Thyroid gland (tissue), 4 donors: ENCODE data around the gene MDM2. TPM values are rescaled to one million over a fixed set of nuclear protein-coding genes. Genes with fewer than 3 reads are reported as not detected.

Experiments
- DNase-seq, 2 donors: peaks; one replicate each; pipeline ENCODE4 v3.0.0-alpha.2; 2019
- H3K27ac ChIP-seq, 3 donors: fragments of 200-600 bp; sonication (generic); 1 replicate in 2 of 3; 2 replicates in 1 of 3; pipeline ENCODE4 v1.5.1; 2016 to 2019; ENCODE audit warnings: mild to moderate bottlenecking in 1 of 3, moderate library complexity in 1 of 3
- H3K27me3 ChIP-seq: fragments of 200-600 bp; sonication (generic); one replicate; pipeline ENCODE4 v1.5.1; 2019
- H3K36me3 ChIP-seq, 2 donors: fragments of 200-600 bp; sonication (generic); one replicate each; pipeline ENCODE4 v1.5.1; 2016 to 2019
- H3K4me1 ChIP-seq, 2 donors: fragments of 200-600 bp; sonication (generic); one replicate each; pipeline ENCODE4 v1.5.1; 2017 to 2019
- H3K4me3 ChIP-seq, 3 donors: fragments of 200-600 bp; sonication (generic); replicated peaks in 1 of 3; 1 replicate in 2 of 3; 2 replicates in 1 of 3; pipeline ENCODE4 v1.5.1; 2016; ENCODE audit warnings: mild to moderate bottlenecking in 1 of 3
- H3K9me3 ChIP-seq: fragments of 200-600 bp; sonication (generic); one replicate; pipeline ENCODE4 v1.5.1; 2017
- POLR2A ChIP-seq, 2 donors: fragments of 450-650 bp; IDR thresholded peaks; one replicate each; pipeline ENCODE4 v1.6.1; 2017; ENCODE audit warnings: antibody characterized with exemption in 2 of 2, mild to moderate bottlenecking in 2 of 2, moderate library complexity in 1 of 2
- WGBS, 2 donors: methylation state at CpG; one replicate each; pipeline ENCODE4 v1.1.5; 2017; 5-methylcytosine and 5-hydroxymethylcytosine counted together
- intact Hi-C: fragments of 100-400 bp; cut with DNase I; formaldehyde crosslinking; loops from one replicate; pipeline ENCODE4 v1.15.1; 2023
- total RNA-seq, 4 donors: library from RNA; depleted of rRNA; stranded (reverse); fragments of >200 nt; gene quantifications; one replicate each; pipeline ENCODE4 v1.2.3, GENCODE V29; 2016
- TF ChIP-seq, protein P1 (sequence below), 6 experiments: fragments of 200-600 bp in 3 of 6; fragments of 450-650 bp in 3 of 6; sonication (generic) in 3 of 6; IDR thresholded peaks; one replicate each; pipeline ENCODE4 v1.5.1; 2016 to 2019; ENCODE audit warnings: antibody characterized with exemption in 6 of 6, mild to moderate bottlenecking in 2 of 6, inconsistent platforms in 1 of 6, moderate library complexity in 1 of 6

The MDM2 gene
- total RNA-seq, 4 donors from 2014 or later = 56.7 to 124 (median 91.6) TPM

DNA sequence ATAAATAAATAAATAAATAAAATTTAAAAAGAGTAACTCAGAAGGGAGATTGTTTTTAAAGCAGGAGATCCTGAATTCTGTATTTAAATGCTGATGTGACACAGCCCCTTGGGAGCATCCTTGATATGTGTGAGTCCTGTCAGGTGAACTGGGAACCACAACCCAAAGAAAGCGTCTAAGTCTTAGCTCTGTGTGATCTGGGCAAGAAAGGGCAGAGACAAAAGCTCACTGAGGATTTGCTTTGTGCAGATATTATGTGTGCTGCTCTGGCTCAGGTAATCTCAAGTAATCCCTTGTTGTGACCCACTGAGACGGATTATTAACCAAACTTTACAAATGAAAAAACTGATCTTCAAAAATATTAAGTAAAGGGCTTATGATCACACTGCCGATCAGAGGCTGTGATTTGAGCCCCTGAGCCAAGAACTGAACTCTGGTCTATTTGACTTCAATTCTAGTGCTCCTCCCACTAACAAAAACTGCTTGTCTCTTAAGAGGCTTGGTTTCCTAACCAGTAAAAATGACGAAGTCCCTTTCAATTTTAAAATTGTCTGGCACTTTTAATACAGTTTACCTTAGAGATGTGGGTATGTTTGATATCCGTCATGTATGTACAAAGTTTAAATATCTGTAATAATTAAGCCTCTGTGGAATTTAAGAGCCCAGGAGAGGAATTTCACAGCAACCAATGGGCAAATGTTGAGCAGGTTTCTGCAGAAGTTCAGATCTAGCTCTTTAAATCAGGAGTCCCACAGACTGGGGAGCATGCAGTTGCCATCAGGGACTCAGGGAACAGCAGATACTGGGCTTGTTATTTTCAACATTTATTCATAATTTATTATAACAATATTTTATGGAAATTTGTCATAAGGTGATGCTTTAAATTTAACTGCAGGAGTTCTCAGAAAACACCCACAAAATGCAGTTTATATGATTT, 78.9 kb downstream of the MDM2 start:
- H3K27ac ChIP-seq = no peak overlapping the region
- 86% methylated on average over 5 of the region's 5 CpGs for WGBS, 2 donors
- DNase-seq = no peak
- H3K27me3 ChIP-seq = no peaks in the 10 kb centered on the region
- H3K4me1 ChIP-seq = peaks cover 0 to 5% of the 10 kb centered on the region in 2 donors
- H3K9me3 ChIP-seq = no peaks in the 10 kb centered on the region
- H3K36me3 ChIP-seq = no peaks in the 10 kb centered on the region
- no peak overlapping the region for H3K4me3 ChIP-seq
- intact Hi-C loops = no loop called here
- TF ChIP-seq, protein P1, sequence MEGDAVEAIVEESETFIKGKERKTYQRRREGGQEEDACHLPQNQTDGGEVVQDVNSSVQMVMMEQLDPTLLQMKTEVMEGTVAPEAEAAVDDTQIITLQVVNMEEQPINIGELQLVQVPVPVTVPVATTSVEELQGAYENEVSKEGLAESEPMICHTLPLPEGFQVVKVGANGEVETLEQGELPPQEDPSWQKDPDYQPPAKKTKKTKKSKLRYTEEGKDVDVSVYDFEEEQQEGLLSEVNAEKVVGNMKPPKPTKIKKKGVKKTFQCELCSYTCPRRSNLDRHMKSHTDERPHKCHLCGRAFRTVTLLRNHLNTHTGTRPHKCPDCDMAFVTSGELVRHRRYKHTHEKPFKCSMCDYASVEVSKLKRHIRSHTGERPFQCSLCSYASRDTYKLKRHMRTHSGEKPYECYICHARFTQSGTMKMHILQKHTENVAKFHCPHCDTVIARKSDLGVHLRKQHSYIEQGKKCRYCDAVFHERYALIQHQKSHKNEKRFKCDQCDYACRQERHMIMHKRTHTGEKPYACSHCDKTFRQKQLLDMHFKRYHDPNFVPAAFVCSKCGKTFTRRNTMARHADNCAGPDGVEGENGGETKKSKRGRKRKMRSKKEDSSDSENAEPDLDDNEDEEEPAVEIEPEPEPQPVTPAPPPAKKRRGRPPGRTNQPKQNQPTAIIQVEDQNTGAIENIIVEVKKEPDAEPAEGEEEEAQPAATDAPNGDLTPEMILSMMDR (IDR thresholded peaks at IDR 0.05) = no peak
- no peak for TF ChIP-seq POLR2A (IDR thresholded peaks at IDR 0.05)

DNA sequence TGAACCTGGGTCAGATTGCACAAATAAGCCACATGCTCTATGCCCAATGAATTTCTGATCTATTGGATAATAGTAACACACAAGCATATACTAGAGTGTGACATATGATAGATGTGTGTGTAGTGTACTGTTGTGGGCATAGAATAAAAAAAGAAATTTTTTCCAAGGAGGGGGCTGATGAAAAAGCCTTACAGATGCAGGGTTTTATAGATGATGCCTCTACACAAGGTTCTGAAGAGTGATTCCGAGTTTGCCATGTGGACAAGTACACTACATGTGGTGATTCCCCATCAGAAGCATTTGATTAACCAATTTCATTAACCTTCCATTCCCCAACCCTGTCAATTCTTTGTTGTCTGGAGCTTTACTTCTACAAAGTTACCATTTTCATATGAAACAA, 79.7 kb downstream of the MDM2 start:
- no peaks in the 10 kb centered on the region for H3K9me3 ChIP-seq
- H3K36me3 ChIP-seq = no peaks in the 10 kb centered on the region
- H3K4me3 ChIP-seq = no peak overlapping the region
- intact Hi-C loops = no loop called here
- 97 to 100% methylated on average over 1 of the region's 1 CpG for WGBS, 2 donors
- no peak overlapping the region for H3K27ac ChIP-seq
- TF ChIP-seq POLR2A (IDR thresholded peaks at IDR 0.05) = no peak
- TF ChIP-seq, protein P1 (IDR thresholded peaks at IDR 0.05) = no peak
- no peaks in the 10 kb centered on the region for H3K27me3 ChIP-seq
- peaks cover 0 to 5% of the 10 kb centered on the region in 2 donors for H3K4me1 ChIP-seq
- no peak for DNase-seq

DNA sequence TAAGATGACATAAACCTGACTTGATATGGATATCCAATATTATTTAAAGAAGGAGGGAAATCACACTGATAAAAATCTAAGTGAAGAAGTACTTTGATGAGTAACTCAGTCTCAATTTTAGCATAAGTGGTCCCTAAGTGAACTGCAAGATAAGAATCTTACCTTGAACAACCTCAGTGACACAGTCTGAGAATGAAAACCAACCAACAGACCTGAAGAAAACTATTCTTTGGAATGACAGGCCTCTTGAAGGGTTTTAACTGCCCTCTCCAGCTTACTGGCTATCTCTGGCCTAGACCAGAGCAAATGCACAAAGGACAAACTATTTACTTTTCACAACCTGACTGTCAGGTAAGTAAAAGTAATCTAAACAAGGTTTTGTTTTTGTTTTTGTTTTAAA, 80.3 kb downstream of the MDM2 start:
- no peaks in the 10 kb centered on the region for H3K9me3 ChIP-seq

DNA sequence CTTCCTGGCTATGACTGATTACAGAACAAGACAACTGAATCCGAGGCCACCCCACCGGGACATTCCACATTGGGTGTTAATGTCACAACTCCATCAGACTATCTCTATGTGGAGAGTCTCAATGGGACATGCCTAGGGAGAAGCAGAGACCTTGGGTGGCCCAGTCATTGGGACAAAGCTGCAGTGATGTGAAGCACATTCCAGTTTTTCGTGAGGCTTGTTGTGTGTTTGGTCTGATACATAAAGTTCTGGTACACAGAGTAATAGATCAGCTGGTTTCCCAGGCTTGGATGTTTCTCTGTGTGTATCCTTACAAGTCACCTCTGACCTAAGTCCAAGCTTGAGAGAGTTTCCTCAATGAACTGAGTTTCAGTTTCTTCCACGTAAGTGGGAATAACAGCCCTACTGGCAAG, 82.7 kb downstream of the MDM2 start:
- 89 to 96% methylated on average over 3 to 4 of the region's 4 CpGs for WGBS, 2 donors
- no peak overlapping the region for H3K27ac ChIP-seq
- no peaks in the 10 kb centered on the region for H3K36me3 ChIP-seq
- no peaks in the 10 kb centered on the region for H3K9me3 ChIP-seq
- DNase-seq = no peak
- no peaks in the 10 kb centered on the region for H3K27me3 ChIP-seq
- no peak overlapping the region for H3K4me3 ChIP-seq
- peaks cover 0 to 5% of the 10 kb centered on the region in 2 donors for H3K4me1 ChIP-seq
- intact Hi-C loops = no loop called here
- TF ChIP-seq, protein P1 (IDR thresholded peaks at IDR 0.05) = no peak
- no peak for TF ChIP-seq POLR2A (IDR thresholded peaks at IDR 0.05)

More for the DNA sequence above, 80.3 kb downstream of the MDM2 start:
- no peaks in the 10 kb centered on the region for H3K36me3 ChIP-seq
- intact Hi-C loops = no loop called here
- no peak for TF ChIP-seq POLR2A (IDR thresholded peaks at IDR 0.05)
- TF ChIP-seq, protein P1 (IDR thresholded peaks at IDR 0.05) = no peak
- H3K4me3 ChIP-seq = no peak overlapping the region
- H3K27me3 ChIP-seq = no peaks in the 10 kb centered on the region
- no peak overlapping the region for H3K27ac ChIP-seq
- H3K4me1 ChIP-seq = peaks cover 0 to 5% of the 10 kb centered on the region in 2 donors
- no peak for DNase-seq

DNA sequence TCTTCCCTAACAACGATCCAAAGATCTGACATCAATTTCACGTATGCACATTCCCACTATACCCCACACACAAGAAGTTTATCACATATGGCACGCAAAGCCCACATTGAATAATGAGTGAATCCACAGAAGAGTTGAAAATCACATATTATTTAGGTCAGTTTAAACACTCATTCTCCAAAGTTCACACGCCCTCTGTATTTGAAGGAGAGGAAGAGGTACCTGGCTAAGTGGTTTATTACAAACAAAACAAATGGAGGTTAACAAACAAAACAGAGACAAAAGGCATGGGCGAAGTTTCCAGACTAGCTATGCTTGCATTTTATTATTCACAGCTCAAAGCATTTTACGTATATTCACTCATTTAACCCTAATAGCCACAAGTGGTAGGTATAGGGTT, 83.2 kb downstream of the MDM2 start:
- no peaks in the 10 kb centered on the region for H3K9me3 ChIP-seq
- no peak for DNase-seq
- no peaks in the 10 kb centered on the region for H3K36me3 ChIP-seq
- TF ChIP-seq, protein P1 (IDR thresholded peaks at IDR 0.05) = no peak
- TF ChIP-seq POLR2A (IDR thresholded peaks at IDR 0.05) = no peak
- intact Hi-C loops = no loop called here
- H3K27ac ChIP-seq = no peak overlapping the region
- H3K4me3 ChIP-seq = no peak overlapping the region
- WGBS, 2 donors = 88 to 95% methylated on average over 6 of the region's 6 CpGs
- H3K27me3 ChIP-seq = no peaks in the 10 kb centered on the region
- H3K4me1 ChIP-seq = peaks cover 0 to 5% of the 10 kb centered on the region in 2 donors
